HG03432 (cell line): ENCODE data around the gene SLC12A1.
A peak's percentile ranks its signal among the peaks of the same experiment; 100 is the strongest.

Source experiments
- ATAC-seq: cut with Tn5 transposase; IDR thresholded peaks from one replicate; pipeline ENCODE4 v1.9.1; 2021; ENCODE audit warnings: mild to moderate bottlenecking, moderate library complexity; ENCODE audit not compliant: unreplicated experiment

The SLC12A1 gene

DNA sequence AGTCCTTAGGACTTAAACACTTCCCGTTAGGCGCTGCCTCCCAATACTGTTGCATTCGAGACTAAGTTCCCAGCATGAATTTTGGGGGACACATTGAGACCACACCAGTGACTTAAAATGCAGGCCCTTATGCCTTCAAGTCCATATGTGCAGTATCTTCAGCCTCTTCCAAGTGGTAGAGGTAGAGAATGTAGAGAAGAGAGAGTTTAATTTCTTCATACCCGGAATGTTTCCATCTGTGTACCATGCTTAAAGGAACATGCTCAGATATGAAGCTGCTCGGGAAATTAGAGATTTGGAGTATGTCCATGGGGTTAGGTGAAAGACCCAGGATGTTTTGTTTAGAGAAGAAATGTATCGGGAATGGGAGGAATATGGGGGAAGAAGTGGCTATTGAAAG, 137.8 kb downstream of the SLC12A1 start:
- no peak for ATAC-seq

DNA sequence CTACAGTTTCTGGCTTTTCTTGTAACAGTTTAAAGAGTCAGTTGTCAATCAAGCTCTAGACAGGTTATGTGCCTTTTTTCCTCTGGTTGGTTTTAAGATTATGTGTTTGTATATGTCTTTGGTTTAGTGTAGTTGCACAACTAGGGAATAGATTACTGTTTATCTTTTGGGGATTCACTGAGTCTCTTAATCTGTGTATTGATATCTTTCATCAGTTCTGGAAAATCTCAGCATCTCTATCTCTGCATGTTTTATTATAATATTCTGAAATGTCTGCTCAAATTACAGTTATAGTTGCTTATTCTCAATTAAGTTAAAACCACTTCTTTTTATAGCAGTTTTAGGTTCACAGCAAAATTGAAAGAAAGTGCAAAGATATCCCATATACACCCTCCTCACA, 139.4 kb downstream of the SLC12A1 start:
- ATAC-seq, result no peak

DNA sequence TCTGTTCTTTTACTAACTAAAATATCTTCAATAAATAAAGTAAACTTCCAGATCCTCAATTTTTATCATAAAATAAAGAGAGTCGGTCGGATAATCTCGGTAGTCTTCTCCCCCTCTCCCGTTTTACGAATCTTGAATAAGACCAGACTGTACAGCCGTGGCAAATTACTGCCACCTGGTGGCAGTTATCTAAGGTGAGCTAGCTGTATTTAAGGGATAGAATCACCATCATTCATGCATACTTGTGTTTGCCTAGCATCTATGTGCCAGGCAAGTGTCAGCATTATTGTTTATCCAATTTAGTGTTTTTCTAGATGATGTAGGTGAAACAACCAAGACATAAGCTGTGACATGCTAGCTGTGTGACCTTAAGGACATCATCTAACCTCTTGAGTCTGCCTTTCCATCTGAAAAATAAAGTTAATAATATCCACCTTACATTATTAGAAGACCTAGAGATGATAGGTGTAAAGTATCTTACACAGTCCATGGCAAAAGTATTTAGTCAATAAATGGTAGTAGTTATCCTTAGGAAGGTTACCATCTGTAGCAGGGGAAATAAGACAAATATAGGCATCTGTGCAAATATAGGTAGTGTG, 146.5 kb downstream of the SLC12A1 start:
- ATAC-seq, result peak; percentile 84
